GM21423 (cell line): ENCODE results near the gene FAM3B.

Experiments
- ATAC-seq: cut with Tn5 transposase; IDR thresholded peaks from one replicate; pipeline ENCODE4 v1.9.1; 2021; ENCODE audit warnings: mild to moderate bottlenecking, moderate library complexity; ENCODE audit not compliant: unreplicated experiment

FAM3B gene

GRCh38 chr21:41390043-41390639 lies 73.5 kb downstream of the FAM3B start:
- ATAC-seq, result no peak

GRCh38 chr21:41393876-41394465 lies 77.4 kb downstream of the FAM3B start:
- ATAC-seq, result no peak

- no peak for ATAC-seq
Measured at GRCh38 chr21:41396558-41397075, 80.0 kb downstream of the FAM3B start.

GRCh38 chr21:41397471-41397891 lies 80.9 kb downstream of the FAM3B start:
- ATAC-seq, result no peak

- no peak for ATAC-seq
Measured at GRCh38 chr21:41398251-41398650, 81.7 kb downstream of the FAM3B start.

- ATAC-seq, result no peak
Measured at GRCh38 chr21:41398831-41399230, 82.2 kb downstream of the FAM3B start.

- no peak for ATAC-seq
Measured at GRCh38 chr21:41399246-41399800, 82.7 kb downstream of the FAM3B start.

- ATAC-seq, result no peak
Measured at GRCh38 chr21:41402231-41402630, 85.6 kb downstream of the FAM3B start.

- ATAC-seq, result no peak
Measured at GRCh38 chr21:41402796-41403195, 86.2 kb downstream of the FAM3B start.

- ATAC-seq, result no peak
Measured at GRCh38 chr21:41403331-41403730, 86.7 kb downstream of the FAM3B start.

GRCh38 chr21:41403966-41404365 lies 87.4 kb downstream of the FAM3B start:
- no peak for ATAC-seq

- ATAC-seq, result no peak
Measured at GRCh38 chr21:41405321-41405720, 88.7 kb downstream of the FAM3B start.

GRCh38 chr21:41406340-41406739 lies 89.7 kb downstream of the FAM3B start:
- ATAC-seq, result no peak
